Natural killer cell (primary cell): ENCODE results near the gene DUS1L. TPM values are rescaled to one million over a fixed set of nuclear protein-coding genes. Genes with fewer than 3 reads are reported as not detected.

Experiments
- ATAC-seq, 3 donors: fragments of 150-1000 bp in 2 of 3; fragments of 200-7000 bp in 1 of 3; cut with Tn5 transposase; 1 replicate in 1 of 3; 2 replicates in 2 of 3; pipeline ENCODE4 v1.10.0; 2021; ENCODE audit warnings: mild to moderate bottlenecking in 2 of 3, moderate library complexity in 2 of 3
- DNase-seq, 2 donors: peaks; one replicate each; pipeline versions ENCODE4 v3.0.0 to v3.0.0-alpha.2; 2013 to 2021; ENCODE audit warnings: mixed read lengths in 1 of 2
- H3K27ac ChIP-seq: one replicate; pipeline ENCODE4 v1.5.1; 2013; ENCODE audit warnings: mild to moderate bottlenecking, low read length
- H3K27me3 ChIP-seq: one replicate; pipeline ENCODE4 v1.6.1; 2013; ENCODE audit warnings: low read length; ENCODE audit not compliant: control insufficient read depth, insufficient read depth
- H3K36me3 ChIP-seq: one replicate; pipeline ENCODE4 v1.6.1; 2013; ENCODE audit warnings: low read length; ENCODE audit not compliant: control insufficient read depth, insufficient read depth
- H3K4me1 ChIP-seq: one replicate; pipeline ENCODE4 v1.6.1; 2013; ENCODE audit warnings: low read length; ENCODE audit not compliant: control insufficient read depth, insufficient read depth
- H3K4me3 ChIP-seq: one replicate; pipeline ENCODE4 v1.5.1; 2013; ENCODE audit warnings: low read length
- H3K9me3 ChIP-seq: one replicate; pipeline ENCODE4 v1.6.1; 2013; ENCODE audit warnings: low read length; ENCODE audit not compliant: control insufficient read depth, insufficient read depth
- H3K27ac Mint-ChIP-seq, 2 donors: one replicate each; pipeline ENCODE4 v1.8.0; 2022; ENCODE audit warnings: mild to moderate bottlenecking in 2 of 2, mixed read lengths in 2 of 2, moderate library complexity in 1 of 2
- H3K27me3 Mint-ChIP-seq, 2 donors: one replicate each; pipeline ENCODE4 v1.8.0; 2022; ENCODE audit warnings: low read depth in 2 of 2, mixed read lengths in 2 of 2
- H3K36me3 Mint-ChIP-seq: one replicate; pipeline ENCODE4 v1.8.0; 2022; ENCODE audit warnings: mixed read lengths
- H3K4me1 Mint-ChIP-seq, 2 donors: one replicate each; pipeline ENCODE4 v1.8.0; 2022; ENCODE audit warnings: mixed read lengths in 2 of 2
- H3K4me3 Mint-ChIP-seq: one replicate; pipeline ENCODE4 v1.8.0; 2022; ENCODE audit warnings: mild to moderate bottlenecking, moderate library complexity, mixed read lengths
- H3K9me3 Mint-ChIP-seq, 2 donors: one replicate each; pipeline ENCODE4 v1.8.0; 2022; ENCODE audit warnings: mixed read lengths in 2 of 2
- CTCF ChIP-seq: fragments of 200-600 bp; IDR thresholded peaks from one replicate; pipeline ENCODE4 v1.8.0; 2022; ENCODE audit warnings: antibody characterized with exemption
- WGBS: methylation state at CpG from one replicate; pipeline ENCODE4 v1.1.7; 2013; ENCODE audit warnings: missing lambda C conversion rate; ENCODE audit not compliant: insufficient coverage; 5-methylcytosine and 5-hydroxymethylcytosine counted together
- intact Hi-C: fragments of 100-400 bp; cut with micrococcal nuclease; formaldehyde crosslinking; loops from one replicate; pipeline ENCODE4 v1.14.2; 2022
- total RNA-seq, 4 donors: library from RNA; stranded (reverse); fragments of 120-200 nt in 1 of 4; gene quantifications; one replicate each; pipeline versions ENCODE4 v1.2.3 to v1.2.4, GENCODE V29; 2013 to 2022

The DUS1L gene
- total RNA-seq, 3 donors from 2014 or later (not counting 1 experiment from before 2014, with no cell fraction given): 122 to 144 (median 136) TPM

- Mint-ChIP-seq H3K27me3 (no peaks in the 10 kb centered on the region), H3K4me1 (no peaks in the 10 kb centered on the region), H3K9me3 (no peaks in the 10 kb centered on the region), H3K27ac (no peak overlapping the region), H3K36me3 (no peaks in the 10 kb centered on the region), H3K4me3 (no peak overlapping the region)
- TF ChIP-seq CTCF: no peak
- Histone ChIP-seq H3K4me1 (no peaks in the 10 kb centered on the region), H3K9me3 (no peaks in the 10 kb centered on the region), H3K27me3 (no peaks in the 10 kb centered on the region), H3K27ac (no peak overlapping the region), H3K36me3 (peaks cover 30% of the 10 kb centered on the region), H3K4me3 (no peak overlapping the region)
- WGBS: 95% methylated on average over 47 of the region's 47 CpGs
- ATAC-seq (no peak), DNase-seq (no peak)
- intact Hi-C loops: no loop called here
These were observed 13.5 kb upstream of the DUS1L start for GRCh38 chr17:82079001-82079677.

- Mint-ChIP-seq H3K27me3 (no peaks in the 10 kb centered on the region), H3K36me3 (no peaks in the 10 kb centered on the region), H3K27ac (no peak overlapping the region), H3K4me3 (no peak overlapping the region), H3K4me1 (no peaks in the 10 kb centered on the region), H3K9me3 (no peaks in the 10 kb centered on the region)
- Histone ChIP-seq H3K27ac (no peak overlapping the region), H3K9me3 (no peaks in the 10 kb centered on the region), H3K36me3 (peaks cover 25% of the 10 kb centered on the region), H3K4me3 (no peak overlapping the region), H3K4me1 (no peaks in the 10 kb centered on the region), H3K27me3 (no peaks in the 10 kb centered on the region)
- no peak for DNase-seq
- intact Hi-C loops: no loop called here
- no peak for ATAC-seq
- no peak for TF ChIP-seq CTCF
- 95% methylated on average over 18 of the region's 18 CpGs for WGBS
These were observed 12.8 kb upstream of the DUS1L start for GRCh38 chr17:82078433-82078832.

- Mint-ChIP-seq H3K36me3 (no peaks in the 10 kb centered on the region), H3K9me3 (no peaks in the 10 kb centered on the region), H3K4me1 (no peaks in the 10 kb centered on the region), H3K27me3 (no peaks in the 10 kb centered on the region), H3K4me3 (no peak overlapping the region), H3K27ac (no peak overlapping the region)
- Histone ChIP-seq H3K4me3 (no peak overlapping the region), H3K4me1 (no peaks in the 10 kb centered on the region), H3K36me3 (peaks cover 19% of the 10 kb centered on the region), H3K27ac (no peak overlapping the region), H3K27me3 (no peaks in the 10 kb centered on the region), H3K9me3 (no peaks in the 10 kb centered on the region)
- TF ChIP-seq CTCF: no peak
- peak in 1 of 3 donors; percentile 5 for ATAC-seq
- no peak for DNase-seq
- intact Hi-C loops: no loop called here
- WGBS: 88% methylated on average over 28 of the region's 28 CpGs
These were observed 12.2 kb upstream of the DUS1L start for GRCh38 chr17:82077617-82078358.
